GM18498 (cell line): Measurements from ENCODE around the gene PER3.

Source experiments
- ATAC-seq: cut with Tn5 transposase; IDR thresholded peaks from one replicate; pipeline ENCODE4 v1.9.1; 2021; ENCODE audit warnings: mild to moderate bottlenecking, moderate library complexity; ENCODE audit not compliant: unreplicated experiment

PER3 gene

GRCh38 chr1:7831458-7831857 lies 47.4 kb downstream of the PER3 start:
- ATAC-seq = no peak

GRCh38 chr1:7833035-7833434 lies 48.9 kb downstream of the PER3 start:
- ATAC-seq = no peak

DNA sequence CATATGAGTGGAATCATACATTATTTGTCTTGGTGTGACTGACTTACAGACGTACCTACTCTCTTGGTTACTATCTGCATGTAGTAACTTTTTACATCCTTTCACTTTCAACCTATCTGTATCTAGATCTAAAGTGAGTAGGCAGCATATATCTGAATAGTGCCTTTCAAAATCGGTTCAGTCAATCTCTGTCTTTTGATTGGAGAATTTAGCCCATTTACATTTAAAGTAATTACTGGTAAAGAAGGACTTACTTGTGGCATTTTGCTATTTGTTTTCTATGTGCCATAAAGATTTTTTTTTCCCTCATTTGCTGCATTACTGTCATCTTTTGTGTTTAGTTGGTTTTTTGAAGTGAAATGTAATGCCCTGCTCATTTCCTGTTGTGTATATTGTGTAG lies 54.6 kb downstream of the PER3 start:
- no peak for ATAC-seq

GRCh38 chr1:7839526-7839925 lies 55.4 kb downstream of the PER3 start:
- ATAC-seq = no peak

DNA sequence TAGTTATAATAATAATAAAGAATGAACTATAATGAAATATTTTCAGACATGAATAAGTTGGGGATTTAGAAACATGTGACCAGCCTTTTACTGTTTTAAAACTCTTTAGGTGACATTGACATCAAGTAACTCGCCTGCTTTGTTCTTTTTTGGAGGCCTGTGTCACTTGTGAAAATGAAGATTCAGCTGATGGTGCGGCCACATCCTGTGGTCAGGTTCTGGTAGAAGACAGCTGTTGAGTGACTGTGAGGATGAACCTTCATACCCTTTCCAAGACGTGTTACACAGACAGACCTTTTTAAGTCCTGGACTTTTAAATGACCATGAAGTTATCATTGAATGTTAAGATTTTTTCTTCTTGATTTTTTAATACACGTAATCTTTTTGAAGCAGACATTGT lies 58.4 kb downstream of the PER3 start:
- ATAC-seq = no peak

DNA sequence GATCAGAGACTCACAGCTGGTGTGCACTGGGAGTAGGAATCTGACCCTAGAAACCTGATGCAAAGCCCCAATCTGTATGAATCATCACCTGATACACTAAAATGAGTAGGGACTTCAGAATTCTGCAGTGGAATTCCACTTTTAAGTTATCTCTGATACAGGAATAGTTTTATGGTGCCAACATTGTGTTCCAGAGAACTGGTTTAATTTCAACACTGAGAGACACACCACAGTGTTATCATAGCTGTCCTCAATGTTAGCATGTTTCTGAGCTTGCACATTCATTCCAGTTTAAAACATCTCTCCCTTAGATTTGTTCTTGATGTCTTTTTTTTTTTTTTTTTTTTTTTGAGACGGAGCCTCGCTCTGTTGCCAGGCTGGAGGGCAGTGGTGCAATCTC lies 61.7 kb downstream of the PER3 start:
- ATAC-seq = no peak

DNA sequence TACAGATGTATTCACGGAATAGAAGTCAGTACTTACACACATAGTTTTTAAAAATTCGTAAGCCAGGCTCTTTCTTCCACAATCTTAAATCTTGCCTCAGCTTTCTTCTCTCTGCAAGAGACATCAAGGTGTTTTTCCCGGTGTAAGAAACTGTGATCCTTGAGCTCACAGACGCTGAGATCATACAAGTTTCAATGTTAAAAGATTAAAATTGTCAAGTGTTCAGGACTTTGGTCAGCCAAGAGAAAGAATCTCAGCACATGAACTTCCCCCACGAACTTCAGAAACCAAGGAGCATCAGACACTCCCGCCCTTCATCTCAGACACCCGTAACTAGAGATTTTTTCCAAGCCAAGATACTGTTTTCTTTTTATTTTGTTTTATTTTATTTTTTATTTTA lies 62.6 kb downstream of the PER3 start:
- ATAC-seq = no peak

DNA sequence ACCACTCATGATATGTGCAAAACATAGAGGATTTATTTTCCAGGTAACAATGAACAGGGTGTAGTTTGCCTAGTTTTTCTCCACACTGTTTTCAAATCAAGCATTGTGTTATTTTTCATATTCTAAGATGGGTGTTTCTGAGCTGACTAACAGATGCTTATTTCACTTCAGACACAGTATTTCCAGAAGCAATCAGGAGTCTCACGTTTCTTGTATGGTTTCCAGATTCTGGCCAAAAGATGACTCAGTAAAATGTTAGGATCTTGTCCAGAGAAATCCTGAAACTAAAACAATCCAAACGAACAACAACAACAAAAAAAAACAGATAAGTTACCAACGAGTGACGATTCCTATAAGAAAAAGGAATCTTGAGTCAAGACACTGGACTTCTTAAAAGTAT lies 63.5 kb downstream of the PER3 start:
- no peak for ATAC-seq

DNA sequence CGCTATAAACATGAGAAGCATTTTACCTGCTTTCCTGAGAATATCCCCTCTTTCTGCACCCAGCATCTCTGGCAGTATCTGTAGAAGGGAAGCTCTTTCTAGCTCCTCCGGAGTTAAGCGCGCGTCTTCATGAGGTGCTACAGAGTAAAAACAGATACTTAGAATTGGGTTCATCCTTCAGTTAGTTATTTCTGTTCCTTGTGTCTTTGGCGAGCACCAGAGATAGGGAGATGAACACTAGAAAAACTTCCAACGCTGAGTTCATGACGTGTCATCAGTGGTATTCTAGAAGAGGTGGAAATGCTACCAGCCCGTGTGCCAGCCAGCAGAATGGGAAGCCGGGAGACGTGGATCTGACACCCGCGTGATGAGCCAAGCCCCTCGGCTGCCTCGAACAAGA lies 66.7 kb downstream of the PER3 start:
- no peak for ATAC-seq

- no peak for ATAC-seq
Measured at GRCh38 chr1:7852804-7853683, 69.0 kb downstream of the PER3 start, which contains the start of gene UTS2. TSS of gene UTS2 (minus strand) at chr1:7853065. CDS start at chr1:7853003, 62 bp downstream.

GRCh38 chr1:7853684-7854026 lies 69.6 kb downstream of the PER3 start:
- ATAC-seq = no peak

- no peak for ATAC-seq
Measured at GRCh38 chr1:7856345-7856744, 72.3 kb downstream of the PER3 start.

- no peak for ATAC-seq
Measured at GRCh38 chr1:7857000-7857399, 72.9 kb downstream of the PER3 start.

DNA sequence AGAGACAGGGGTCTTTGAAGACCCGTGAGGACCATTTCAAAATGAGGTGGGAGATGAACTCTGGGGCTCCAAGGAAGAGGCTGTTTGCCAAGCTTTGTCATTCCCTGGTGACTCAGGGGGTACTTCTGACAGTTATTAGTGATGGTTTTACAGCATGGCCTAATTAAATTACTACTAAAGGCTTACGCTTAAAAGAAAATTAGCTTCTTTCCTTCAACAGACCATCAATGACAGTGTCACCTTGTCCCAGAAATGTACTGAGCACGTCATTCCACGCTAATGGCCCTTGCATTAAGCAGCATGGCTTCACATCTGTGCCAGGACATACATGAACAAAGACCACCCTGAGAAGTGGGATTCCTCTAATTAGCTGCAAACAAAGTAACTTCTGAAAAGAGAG lies 73.9 kb downstream of the PER3 start:
- ATAC-seq = no peak

GRCh38 chr1:7859406-7859805 lies 75.3 kb downstream of the PER3 start:
- ATAC-seq = no peak

GRCh38 chr1:7860130-7860529 lies 76.0 kb downstream of the PER3 start:
- no peak for ATAC-seq

- ATAC-seq = no peak
Measured at GRCh38 chr1:7861452-7861851, 77.4 kb downstream of the PER3 start.

GRCh38 chr1:7862211-7863060 lies 78.3 kb downstream of the PER3 start:
- ATAC-seq = no peak

- ATAC-seq = no peak
Measured at GRCh38 chr1:7863756-7864328, 79.8 kb downstream of the PER3 start.

DNA sequence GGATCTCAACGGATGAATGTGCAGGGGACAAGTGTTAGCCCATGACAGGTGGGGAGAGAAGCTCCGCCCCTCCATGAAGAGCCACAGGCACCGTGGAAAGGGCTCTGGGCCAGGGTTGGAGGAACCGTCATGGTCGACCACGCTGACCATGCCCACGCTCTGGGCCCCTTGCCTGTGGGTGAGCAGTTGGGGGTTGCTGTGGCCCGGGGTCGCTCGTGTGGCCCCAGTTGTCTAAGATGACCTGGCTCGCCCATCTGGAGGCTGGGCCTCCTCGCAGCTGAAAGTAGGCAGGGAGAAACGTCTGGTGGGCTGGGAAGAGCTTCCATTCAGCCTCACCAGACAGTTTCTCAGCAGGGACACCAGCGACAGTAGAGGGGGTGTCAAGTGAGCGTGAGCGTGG lies 81.9 kb downstream of the PER3 start:
- no peak for ATAC-seq

DNA sequence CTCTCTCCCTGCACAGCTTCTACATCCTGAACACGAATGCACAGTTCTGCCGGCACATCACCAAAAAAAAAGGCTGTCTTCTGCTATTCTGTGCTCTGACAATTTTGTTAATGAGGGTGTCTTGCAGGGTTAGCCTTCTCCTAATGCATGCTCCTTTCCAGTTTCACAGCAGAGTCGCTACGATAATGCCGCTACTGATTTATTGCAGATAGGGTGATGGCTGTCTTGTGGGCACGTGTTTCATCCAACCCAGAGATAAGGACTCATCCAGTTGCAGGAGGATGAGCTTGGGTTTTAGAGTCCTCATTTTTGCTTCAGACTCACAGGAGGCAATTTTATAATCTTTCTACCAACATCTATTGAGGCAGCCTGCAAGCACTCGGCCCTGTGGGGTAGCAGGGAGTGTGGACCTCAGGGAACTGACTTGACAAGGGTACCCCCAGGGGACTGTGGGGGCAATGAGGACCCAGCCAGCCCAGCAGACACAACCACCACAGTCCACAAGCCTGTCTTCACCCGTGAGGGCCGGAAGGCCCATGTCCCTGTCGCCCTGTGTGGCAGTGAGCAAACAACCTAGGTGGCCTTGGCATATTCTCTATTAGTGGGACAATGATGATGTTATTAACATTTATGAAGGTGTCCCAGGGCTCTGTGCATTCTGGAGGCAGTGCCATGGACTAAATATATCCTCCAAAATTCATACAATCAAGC lies 84.1 kb downstream of the PER3 start:
- no peak for ATAC-seq
